IMR-90 (cell line): ENCODE data around the gene PRICKLE2. TPM values are rescaled to one million over a fixed set of nuclear protein-coding genes. Genes with fewer than 3 reads are reported as not detected.

Experiments used
- ATAC-seq: fragments of 200-7000 bp; cut with Tn5 transposase; 2 replicates; pipeline ENCODE4 v1.9.1; 2020; ENCODE audit warnings: low read depth, mild to moderate bottlenecking, moderate library complexity
- BruUV-seq: library from RNA; stranded (reverse); fragments of 400-500 nt; replicated peaks from 2 replicates; lab custom pipeline; 2021; lab: Mats Ljungman, UMichigan
- CTCF ChIA-PET: fragments of 300-600 bp; formaldehyde crosslinking; extraction: SDS; loops from one replicate; lab custom pipeline; 2021; ENCODE audit warnings: antibody characterized with exemption; lab: Yijun Ruan, JAX
- POLR2A ChIA-PET: fragments of 300-600 bp; sonication (Branson Sonifier 250); formaldehyde crosslinking; loops from one replicate; lab custom pipeline; 2022; ENCODE audit warnings: antibody characterized with exemption; ENCODE audit not compliant: unreplicated experiment; lab: Charles Lee
- DNase-seq: peaks from one replicate; pipeline ENCODE4 v3.0.0; 2013
- H2AFZ ChIP-seq: replicated peaks from 2 replicates; pipeline ENCODE3; 2013; ENCODE audit warnings: low read length, mild to moderate bottlenecking; ENCODE audit not compliant: poor library complexity
- H2AK5ac ChIP-seq: 2 replicates; pipeline ENCODE4 v1.6.1; 2013; ENCODE audit warnings: low read depth, low read length, inconsistent platforms
- H2AK9ac ChIP-seq: replicated peaks from 2 replicates; pipeline ENCODE3; 2013; ENCODE audit warnings: mild to moderate bottlenecking, low read depth, low read length, moderate library complexity; ENCODE audit not compliant: poor library complexity
- H2BK120ac ChIP-seq: 2 replicates; pipeline ENCODE4 v1.6.1; 2013; ENCODE audit warnings: low read depth, low read length, inconsistent platforms
- H2BK15ac ChIP-seq: 3 replicates; pipeline ENCODE4 v1.6.1; 2013; ENCODE audit warnings: low read depth, low read length, inconsistent platforms
- H2BK20ac ChIP-seq: 2 replicates; pipeline ENCODE4 v1.6.1; 2013; ENCODE audit warnings: low read depth, mild to moderate bottlenecking, inconsistent platforms, low read length, moderate library complexity
- H2BK5ac ChIP-seq: 2 replicates; pipeline ENCODE4 v1.6.1; 2013; ENCODE audit warnings: mild to moderate bottlenecking, low read depth, low read length, inconsistent platforms; ENCODE audit not compliant: poor library complexity, severe bottlenecking
- H3K14ac ChIP-seq: replicated peaks from 2 replicates; pipeline ENCODE4 v1.6.1; 2013; ENCODE audit warnings: low read depth, low read length, inconsistent platforms
- H3K18ac ChIP-seq: 2 replicates; pipeline ENCODE4 v1.6.1; 2013; ENCODE audit warnings: low read depth, low read length, control low read depth
- H3K23ac ChIP-seq: 2 replicates; pipeline ENCODE4 v1.6.1; 2013; ENCODE audit warnings: low read depth, low read length, inconsistent platforms
- H3K27ac ChIP-seq: 2 replicates; pipeline ENCODE4 v1.5.1; 2013; ENCODE audit warnings: mild to moderate bottlenecking, control low read depth, low read length; ENCODE audit not compliant: insufficient read depth
- H3K27me3 ChIP-seq: 2 replicates; pipeline ENCODE4 v1.6.1; 2013; ENCODE audit warnings: low read length; ENCODE audit not compliant: control insufficient read depth, insufficient read depth
- H3K36me3 ChIP-seq: 2 replicates; pipeline ENCODE4 v1.6.1; 2013; ENCODE audit warnings: low read length, mixed read lengths; ENCODE audit not compliant: control insufficient read depth, insufficient read depth
- H3K4ac ChIP-seq: 2 replicates; pipeline ENCODE4 v1.6.1; 2013; ENCODE audit warnings: low read depth, low read length, inconsistent platforms
- H3K4me1 ChIP-seq: 2 replicates; pipeline ENCODE4 v1.6.1; 2013; ENCODE audit warnings: low read length, mixed read lengths; ENCODE audit not compliant: control insufficient read depth, insufficient read depth
- H3K4me2 ChIP-seq: 2 replicates; pipeline ENCODE4 v1.6.1; 2013; ENCODE audit warnings: low read depth, mild to moderate bottlenecking, control low read depth, low read length, moderate library complexity
- H3K4me3 ChIP-seq: 2 replicates; pipeline ENCODE4 v1.5.1; 2013; ENCODE audit warnings: low read depth, mild to moderate bottlenecking, control low read depth, low read length, moderate library complexity; ENCODE audit not compliant: insufficient read depth
- H3K56ac ChIP-seq: 2 replicates; pipeline ENCODE4 v1.6.1; 2013; ENCODE audit warnings: low read length, inconsistent platforms; ENCODE audit not compliant: insufficient read depth; ENCODE audit errors: extremely low read depth
- H3K79me1 ChIP-seq, 2 experiments: 2 replicates each; pipeline ENCODE4 v1.6.1; 2013; ENCODE audit warnings: low read length in 2 of 2, inconsistent platforms in 1 of 2, low read depth in 1 of 2
- H3K9ac ChIP-seq: 2 replicates; pipeline ENCODE4 v1.6.1; 2013; ENCODE audit warnings: low read depth, low read length, control low read depth
- H3K9me1 ChIP-seq: 2 replicates; pipeline ENCODE4 v1.6.1; 2013; ENCODE audit warnings: low read length, inconsistent platforms; ENCODE audit not compliant: insufficient read depth
- H3K9me3 ChIP-seq: 2 replicates; pipeline ENCODE4 v1.6.1; 2013; ENCODE audit warnings: low read length; ENCODE audit not compliant: control insufficient read depth, insufficient read depth
- H4K20me1 ChIP-seq: 2 replicates; pipeline ENCODE4 v1.6.1; 2013; ENCODE audit warnings: low read length, inconsistent platforms; ENCODE audit not compliant: insufficient read depth
- H4K5ac ChIP-seq: 2 replicates; pipeline ENCODE4 v1.6.1; 2013; ENCODE audit warnings: mild to moderate bottlenecking, low read depth, low read length, control low read depth
- H4K8ac ChIP-seq, 2 experiments: 2 replicates each; pipeline ENCODE4 v1.6.1; 2013; ENCODE audit warnings: low read depth in 2 of 2, low read length in 2 of 2, control low read depth in 1 of 2, inconsistent platforms in 1 of 2
- H4K91ac ChIP-seq: 2 replicates; pipeline ENCODE4 v1.6.1; 2013; ENCODE audit warnings: low read depth, low read length, inconsistent platforms; ENCODE audit not compliant: insufficient read depth
- BHLHE40 ChIP-seq: fragments of 150-350 bp; IDR thresholded peaks from 2 replicates; pipeline ENCODE4 v1.6.1; 2016; ENCODE audit warnings: mild to moderate bottlenecking, low read depth, low read length
- CEBPB ChIP-seq: IDR thresholded peaks from 2 replicates; pipeline ENCODE4 v1.6.1; 2012; ENCODE audit warnings: low read depth, low read length, improper control_type of control experiment
- CHD1 ChIP-seq: IDR thresholded peaks from 2 replicates; pipeline ENCODE4 v1.6.1; 2012; ENCODE audit warnings: low read depth, low read length, improper control_type of control experiment
- FOS ChIP-seq: fragments of 150-350 bp; IDR thresholded peaks from 2 replicates; pipeline ENCODE4 v1.6.1; 2016; ENCODE audit warnings: low read depth, low read length
- MAFK ChIP-seq: IDR thresholded peaks from 2 replicates; pipeline ENCODE4 v1.6.1; 2012; ENCODE audit warnings: low read depth, low read length, improper control_type of control experiment
- MAZ ChIP-seq: IDR thresholded peaks from 2 replicates; pipeline ENCODE4 v1.6.1; 2012; ENCODE audit warnings: low read depth, mild to moderate bottlenecking, low read length, improper control_type of control experiment, moderate library complexity, borderline replicate concordance
- NFE2L2 ChIP-seq: fragments of 150-350 bp; IDR thresholded peaks from 2 replicates; pipeline ENCODE4 v1.6.1; 2016; ENCODE audit warnings: low read depth, mild to moderate bottlenecking, low read length
- POLR2A ChIP-seq: IDR thresholded peaks from 2 replicates; pipeline ENCODE4 v1.6.1; 2012; ENCODE audit warnings: mild to moderate bottlenecking, low read depth, low read length
- RAD21 ChIP-seq: IDR thresholded peaks from 2 replicates; pipeline ENCODE4 v1.6.1; 2012; ENCODE audit warnings: low read length, improper control_type of control experiment
- RCOR1 ChIP-seq: IDR thresholded peaks from 2 replicates; pipeline ENCODE4 v1.6.1; 2012; ENCODE audit warnings: mild to moderate bottlenecking, low read length, improper control_type of control experiment; ENCODE audit not compliant: insufficient replicate concordance
- RFX5 ChIP-seq: IDR thresholded peaks from 2 replicates; pipeline ENCODE4 v1.8.0; 2012; ENCODE audit warnings: low read depth, mild to moderate bottlenecking, low read length, moderate library complexity
- SMC3 ChIP-seq: fragments of 150-350 bp; IDR thresholded peaks from 2 replicates; pipeline ENCODE4 v1.6.1; 2016; ENCODE audit warnings: low read depth, mild to moderate bottlenecking, antibody characterized with exemption, low read length, moderate library complexity
- WGBS, 2 experiments: methylation state at CpG; one replicate each; pipeline versions ENCODE4 v1.1.5 to v1.1.7; 2013; ENCODE audit warnings: missing lambda C conversion rate in 2 of 2; ENCODE audit not compliant: insufficient read length in 1 of 2; ENCODE audit errors: extremely low coverage in 2 of 2; 5-methylcytosine and 5-hydroxymethylcytosine counted together
- dilution Hi-C: fragments of 300-500 bp; cut with HindIII; formaldehyde crosslinking; loops from one replicate; pipeline ENCODE4 v1.14.3; 2018; ENCODE audit warnings: low sequenced_read_pairs; ENCODE audit not compliant: unreplicated experiment
- in situ Hi-C: fragments of 300-500 bp; cut with MboI; formaldehyde crosslinking; loops from 3 replicates; pipeline ENCODE4 v1.14.3; 2019; ENCODE audit warnings: low sequenced_read_pairs, inconsistent platforms, mixed read lengths
- intact Hi-C: fragments of 100-400 bp; cut with micrococcal nuclease; formaldehyde crosslinking; loops from 2 replicates; pipeline ENCODE4 v1.10.0; 2022
- polyA plus RNA-seq, 3 experiments: library from polyadenylated mRNA; depleted of rRNA; stranded (reverse); fragments of >200 nt; gene quantifications; 2 replicates each; pipeline ENCODE4 v1.2.3, GENCODE V29; 2012; ENCODE audit warnings: low replicate concordance in 1 of 3
- total RNA-seq: library from RNA; depleted of rRNA; stranded (reverse); fragments of >200 nt; gene quantifications from 2 replicates; pipeline ENCODE4 v1.2.3, GENCODE V29; 2012
- TF ChIP-seq, protein P1 (sequence below): fragments of 150-350 bp; IDR thresholded peaks from 2 replicates; pipeline ENCODE4 v1.6.1; 2017; ENCODE audit warnings: mild to moderate bottlenecking, antibody characterized with exemption, low read length, low read depth
- TF ChIP-seq, protein P2 (sequence below): conservative IDR thresholded peaks from 2 replicates; pipeline ENCODE4 v1.5.1; 2012; ENCODE audit warnings: mild to moderate bottlenecking, low read depth, low read length, improper control_type of control experiment
- TF ChIP-seq, protein P3 (sequence below): fragments of 150-350 bp; IDR thresholded peaks from 2 replicates; pipeline ENCODE4 v1.6.1; 2016; ENCODE audit warnings: low read depth, mild to moderate bottlenecking, low read length, moderate library complexity, borderline replicate concordance

The PRICKLE2 gene
- total and polyA plus RNA-seq, 2 of the 4 experiments (the other 2 are of a cell fraction): 4.1 to 14.2 TPM

DNA sequence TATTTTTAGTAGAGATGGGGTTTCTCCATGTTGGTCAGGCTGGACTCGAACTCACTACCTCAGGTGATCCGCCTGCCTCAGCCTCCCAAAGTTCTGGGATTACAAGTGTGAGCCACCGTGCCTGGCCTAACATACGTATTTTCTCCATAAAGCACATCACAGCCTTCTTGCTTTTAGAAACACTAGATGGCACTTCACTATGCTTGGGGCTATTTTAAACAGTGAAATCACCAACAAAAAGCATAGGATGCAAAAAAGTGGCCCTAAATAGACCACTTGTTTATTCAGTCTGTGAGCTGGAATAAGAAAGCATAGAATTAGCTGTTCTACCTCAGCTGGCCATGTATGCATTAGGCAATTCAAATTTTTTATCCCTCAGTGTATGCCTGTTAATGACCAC is 46.0 kb downstream of the PRICKLE2 start:
- peak overlapping the region; percentile 10; the same call in 1 of the 2 replicates for H4K91ac ChIP-seq
- no peak overlapping the region; the same call in 1 of the 2 replicates for H3K23ac ChIP-seq
- H3K18ac ChIP-seq: peak overlapping the region; percentile 74
- peak overlapping the region; percentile 63 for H2AK5ac ChIP-seq
- peak overlapping the region; percentile 62; the same call in 1 of the 2 replicates for H3K14ac ChIP-seq
- BruUV-seq: no TSS peak
- H3K27me3 ChIP-seq: no peaks in the 10 kb centered on the region
- WGBS, 2 experiments: 100% methylated on average over 1 of the region's 4 CpGs; no CpG with 5 or more reads in 1 of the 2 experiments
- ChIA-PET CTCF (no interaction called here), POLR2A (no interaction called here)
- H2BK5ac ChIP-seq: peak overlapping the region; percentile 78
- H3K79me1 ChIP-seq: peaks cover 36 to 61% of the 10 kb centered on the region in 2 experiments
- DNase-seq (no peak), ATAC-seq (no peak)
- peaks cover 3% of the 10 kb centered on the region; the same call in 1 of the 2 replicates for H4K20me1 ChIP-seq
- H3K9me3 ChIP-seq: no peaks in the 10 kb centered on the region
- no peak overlapping the region; the same call in 1 of the 2 replicates for H3K4me2 ChIP-seq
- H4K8ac ChIP-seq: 0 out of 4 replicates have a peak overlapping the region, but pooled peaks of 1 of the 2 experiments have one; percentile 2
- no peak overlapping the region; the same call in 1 of the 2 replicates for H3K9ac ChIP-seq
- peak overlapping the region; percentile 58 for H3K4ac ChIP-seq
- H2BK120ac ChIP-seq: 0 out of 2 replicates have a peak overlapping the region, but pooled peaks have one; percentile 32
- H2AK9ac ChIP-seq: no peak overlapping the region
- no peak overlapping the region for H3K4me3 ChIP-seq
- peak overlapping the region; percentile 44; the same call in 1 of the 2 replicates for H2BK20ac ChIP-seq
- H3K36me3 ChIP-seq: peaks cover 5% of the 10 kb centered on the region; the same call in 1 of the 2 replicates
- dilution Hi-C loops: no loop called here
- TF ChIP-seq FOS: no peak
- TF ChIP-seq, protein P1, sequence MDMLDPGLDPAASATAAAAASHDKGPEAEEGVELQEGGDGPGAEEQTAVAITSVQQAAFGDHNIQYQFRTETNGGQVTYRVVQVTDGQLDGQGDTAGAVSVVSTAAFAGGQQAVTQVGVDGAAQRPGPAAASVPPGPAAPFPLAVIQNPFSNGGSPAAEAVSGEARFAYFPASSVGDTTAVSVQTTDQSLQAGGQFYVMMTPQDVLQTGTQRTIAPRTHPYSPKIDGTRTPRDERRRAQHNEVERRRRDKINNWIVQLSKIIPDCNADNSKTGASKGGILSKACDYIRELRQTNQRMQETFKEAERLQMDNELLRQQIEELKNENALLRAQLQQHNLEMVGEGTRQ: no peak
- no peak for TF ChIP-seq MAZ
- no peak for TF ChIP-seq NFE2L2
- TF ChIP-seq SMC3: no peak
- TF ChIP-seq BHLHE40: no peak
- TF ChIP-seq POLR2A: no peak
- no peak for TF ChIP-seq MAFK
- no peak for TF ChIP-seq CEBPB
- TF ChIP-seq RFX5: no peak
- TF ChIP-seq, protein P2, sequence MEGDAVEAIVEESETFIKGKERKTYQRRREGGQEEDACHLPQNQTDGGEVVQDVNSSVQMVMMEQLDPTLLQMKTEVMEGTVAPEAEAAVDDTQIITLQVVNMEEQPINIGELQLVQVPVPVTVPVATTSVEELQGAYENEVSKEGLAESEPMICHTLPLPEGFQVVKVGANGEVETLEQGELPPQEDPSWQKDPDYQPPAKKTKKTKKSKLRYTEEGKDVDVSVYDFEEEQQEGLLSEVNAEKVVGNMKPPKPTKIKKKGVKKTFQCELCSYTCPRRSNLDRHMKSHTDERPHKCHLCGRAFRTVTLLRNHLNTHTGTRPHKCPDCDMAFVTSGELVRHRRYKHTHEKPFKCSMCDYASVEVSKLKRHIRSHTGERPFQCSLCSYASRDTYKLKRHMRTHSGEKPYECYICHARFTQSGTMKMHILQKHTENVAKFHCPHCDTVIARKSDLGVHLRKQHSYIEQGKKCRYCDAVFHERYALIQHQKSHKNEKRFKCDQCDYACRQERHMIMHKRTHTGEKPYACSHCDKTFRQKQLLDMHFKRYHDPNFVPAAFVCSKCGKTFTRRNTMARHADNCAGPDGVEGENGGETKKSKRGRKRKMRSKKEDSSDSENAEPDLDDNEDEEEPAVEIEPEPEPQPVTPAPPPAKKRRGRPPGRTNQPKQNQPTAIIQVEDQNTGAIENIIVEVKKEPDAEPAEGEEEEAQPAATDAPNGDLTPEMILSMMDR: no peak
- TF ChIP-seq RCOR1: no peak
- no peak for TF ChIP-seq RAD21
- no peak for TF ChIP-seq CHD1
- TF ChIP-seq, protein P3, sequence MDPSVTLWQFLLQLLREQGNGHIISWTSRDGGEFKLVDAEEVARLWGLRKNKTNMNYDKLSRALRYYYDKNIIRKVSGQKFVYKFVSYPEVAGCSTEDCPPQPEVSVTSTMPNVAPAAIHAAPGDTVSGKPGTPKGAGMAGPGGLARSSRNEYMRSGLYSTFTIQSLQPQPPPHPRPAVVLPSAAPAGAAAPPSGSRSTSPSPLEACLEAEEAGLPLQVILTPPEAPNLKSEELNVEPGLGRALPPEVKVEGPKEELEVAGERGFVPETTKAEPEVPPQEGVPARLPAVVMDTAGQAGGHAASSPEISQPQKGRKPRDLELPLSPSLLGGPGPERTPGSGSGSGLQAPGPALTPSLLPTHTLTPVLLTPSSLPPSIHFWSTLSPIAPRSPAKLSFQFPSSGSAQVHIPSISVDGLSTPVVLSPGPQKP: no peak
- peaks cover 16% of the 10 kb centered on the region for H3K4me1 ChIP-seq
- peaks cover 14% of the 10 kb centered on the region for H3K9me1 ChIP-seq
- H3K56ac ChIP-seq: peak overlapping the region; percentile 24
- intact Hi-C loops: loop anchor here (5.0 kb wide), 1 partner anchor 43 kb away; no protein-coding TSS in a partner anchor
- H2AFZ ChIP-seq: no peak overlapping the region
- H4K5ac ChIP-seq: no peak overlapping the region; the same call in 1 of the 2 replicates
- peak overlapping the region; percentile 38; the same call in 1 of the 3 replicates for H2BK15ac ChIP-seq
- in situ Hi-C loops: no loop called here
- peak overlapping the region; percentile 55; the same call in 1 of the 2 replicates for H3K27ac ChIP-seq
